Stimulated activated CD8-positive, alpha-beta memory T cell treated with anti-CD3 and anti-CD28 coated beads, Interleukin-4, amount 100 ng/mL, for 24 hours (primary cell): ENCODE data around the gene MAEA.

Experiments used
- DNase-seq: peaks from one replicate; pipeline ENCODE4 v3.0.0-alpha.2; 2020; ENCODE audit warnings: low read depth

Gene MAEA

DNA sequence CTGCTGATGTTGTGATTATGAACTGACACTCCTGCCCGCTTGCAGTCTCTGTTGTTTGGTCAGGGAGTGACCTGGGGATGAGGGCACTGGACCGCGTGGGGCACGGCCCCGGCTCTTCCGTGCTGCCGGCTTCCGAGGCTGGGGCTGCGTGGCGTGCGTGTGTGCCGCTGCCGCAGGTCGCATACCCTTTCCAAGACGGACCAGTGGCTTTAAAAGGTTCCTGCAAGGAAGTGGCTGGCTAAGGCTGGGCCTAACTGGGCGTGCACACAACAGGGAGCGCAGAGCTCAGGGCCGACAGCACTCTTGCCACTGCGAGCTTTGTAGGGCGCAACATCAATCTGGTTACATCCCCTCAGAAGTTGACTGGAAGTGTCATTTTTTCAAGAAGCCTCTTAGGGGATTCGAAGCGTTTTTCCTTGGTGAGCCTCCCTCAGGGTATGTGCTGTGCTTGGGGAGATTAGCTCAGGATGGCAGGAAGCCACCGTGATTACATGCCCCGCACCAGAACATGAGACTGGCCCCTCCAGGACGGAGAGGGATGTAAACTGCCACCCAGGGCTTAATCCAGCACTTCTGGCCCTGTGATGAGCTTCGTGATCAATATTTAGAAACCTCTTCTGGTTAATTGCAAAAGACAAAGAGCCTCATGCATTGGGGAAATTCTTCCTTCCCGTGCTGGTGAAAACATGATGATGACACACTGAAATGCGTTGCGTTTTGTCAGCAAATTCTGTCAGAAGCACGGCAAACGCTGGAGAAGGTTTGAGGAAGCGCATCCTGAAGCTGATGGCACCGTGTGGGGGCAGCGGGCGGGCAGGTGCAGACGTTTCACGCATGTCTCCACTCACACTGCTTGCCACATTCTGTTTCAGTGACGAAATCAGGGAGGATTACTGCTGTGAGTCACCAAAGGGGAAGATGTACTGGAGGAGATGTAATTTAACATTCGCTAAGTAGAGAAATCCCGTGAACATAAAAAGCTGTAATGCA, 11.1 kb downstream of the MAEA start:
- DNase-seq = no peak

DNA sequence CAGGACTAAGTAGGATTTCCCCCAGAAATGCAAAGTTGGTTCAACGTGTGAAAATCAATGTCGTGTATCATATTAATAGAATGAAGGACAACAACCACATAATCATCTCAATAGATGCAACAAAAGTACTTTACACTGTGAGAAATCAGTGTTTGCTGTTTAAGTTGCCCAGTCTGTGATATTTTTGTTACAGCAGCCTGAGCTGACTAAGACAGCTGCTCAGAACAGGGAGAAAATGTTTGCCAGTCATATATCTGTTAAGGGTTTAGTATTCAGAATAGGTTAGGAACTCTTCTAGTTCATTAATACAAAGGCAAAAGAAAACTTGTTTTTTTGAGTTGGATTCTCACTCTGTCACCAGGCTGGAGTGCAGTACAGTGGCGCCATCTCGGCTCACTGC, 12.5 kb downstream of the MAEA start:
- no peak for DNase-seq

- no peak for DNase-seq
These were observed 15.6 kb downstream of the MAEA start for GRCh38 chr4:1305261-1305711.

DNA sequence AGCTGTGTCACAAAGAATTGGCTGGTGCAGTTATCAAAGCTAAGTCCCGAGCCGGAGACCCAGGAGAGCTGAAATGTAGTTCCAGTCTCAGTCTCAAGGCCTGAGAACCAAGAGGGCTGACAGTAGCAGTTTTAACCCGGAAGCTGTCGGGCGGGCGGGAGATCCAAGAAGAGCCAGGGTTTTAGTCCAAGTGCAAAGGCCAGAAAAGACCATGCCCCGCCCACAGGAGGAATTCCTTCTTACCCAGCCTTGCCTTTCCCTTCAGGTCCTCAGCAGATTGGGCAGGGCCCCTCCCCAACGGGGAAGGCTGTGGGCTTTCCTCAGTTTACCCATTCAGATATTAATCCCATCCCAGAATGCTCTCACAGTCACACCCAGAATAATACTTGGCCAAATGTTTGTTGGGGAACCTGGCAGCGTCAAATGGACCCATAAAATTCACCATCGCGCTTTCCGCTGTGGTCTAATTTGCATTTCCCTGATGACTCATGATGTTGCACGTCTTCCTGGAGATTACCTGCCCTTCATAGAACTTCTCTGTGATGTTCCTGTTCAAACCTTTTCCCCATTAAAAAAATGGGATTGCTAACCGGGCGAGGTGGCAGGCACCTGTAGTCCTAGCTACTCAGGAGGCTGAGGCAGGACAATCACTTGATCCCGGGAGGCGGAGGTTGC, 16.2 kb downstream of the MAEA start:
- DNase-seq = no peak

DNA sequence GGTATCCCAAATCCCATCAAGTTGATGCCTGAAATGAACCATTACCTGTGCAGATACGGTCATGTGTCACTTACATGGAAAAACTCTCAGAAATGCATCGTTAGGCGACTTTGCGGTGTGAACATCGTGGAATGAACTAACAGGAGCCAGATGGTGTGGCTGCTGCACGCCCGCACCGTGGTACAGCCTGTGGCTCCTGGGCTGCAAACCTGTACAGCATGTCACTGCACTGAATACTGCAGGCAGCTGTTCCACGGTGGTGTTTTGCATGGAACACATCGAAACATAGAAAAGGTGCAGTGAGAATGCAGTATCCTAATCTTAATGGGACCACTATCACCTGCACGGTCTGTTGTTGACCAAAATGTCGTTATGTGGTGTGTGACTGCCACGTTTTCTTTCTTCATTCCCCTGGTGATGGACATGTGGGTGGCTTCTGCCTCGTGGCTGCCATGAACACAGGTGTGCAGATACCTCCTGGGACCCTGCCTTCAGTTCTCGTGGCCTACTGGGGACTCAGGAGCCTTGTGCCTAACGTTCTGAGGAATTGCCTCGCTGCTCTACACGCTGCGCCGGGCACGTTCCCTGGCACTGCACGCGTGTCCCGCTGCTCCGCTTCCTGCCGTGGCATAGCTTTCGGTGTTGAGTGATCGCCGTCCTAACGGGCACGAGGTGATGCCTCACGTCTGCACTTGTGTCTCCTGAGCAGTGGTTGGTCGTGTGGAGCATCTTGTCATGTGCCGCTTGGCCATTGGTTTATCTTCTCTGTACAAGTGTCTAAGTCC, 18.5 kb downstream of the MAEA start:
- no peak for DNase-seq

DNA sequence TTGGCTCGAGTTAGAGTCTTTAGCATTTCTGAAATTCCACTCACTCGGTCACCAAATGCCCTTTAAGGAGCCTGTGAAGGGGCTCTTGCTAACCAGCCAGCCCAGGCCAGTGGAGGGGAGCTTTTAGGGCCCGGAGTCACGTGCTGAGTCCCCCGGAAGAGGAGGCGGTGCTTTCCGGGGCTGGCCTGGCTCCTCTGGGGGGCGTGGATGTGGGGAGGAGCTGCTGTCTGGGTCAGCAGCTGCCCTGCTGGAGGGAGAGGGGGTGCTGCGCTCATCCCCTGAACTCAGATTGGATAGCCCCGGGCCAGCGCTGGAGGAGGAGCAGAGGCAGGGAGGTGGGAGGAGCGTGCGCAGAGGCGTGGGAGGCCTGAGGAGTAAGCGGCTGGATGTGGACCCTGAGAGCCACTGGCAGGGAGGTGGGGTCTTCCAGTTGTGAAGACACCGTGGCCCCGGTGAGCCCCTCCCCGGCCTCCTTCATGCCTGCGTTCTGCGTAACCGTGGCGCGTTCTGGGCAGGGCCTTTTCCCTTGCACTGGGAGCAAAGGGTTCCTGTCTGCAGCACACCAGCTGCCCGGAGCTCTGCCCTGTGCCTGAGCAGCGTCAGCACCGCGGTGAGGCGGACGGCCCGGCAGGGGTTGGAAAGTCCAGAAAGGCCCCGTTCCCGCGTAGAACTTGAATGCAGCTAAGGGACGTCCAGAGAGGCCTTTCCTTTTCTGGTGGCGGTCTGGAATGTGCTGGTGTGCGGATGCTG, 19.7 kb downstream of the MAEA start:
- peak; percentile 55 for DNase-seq

- DNase-seq = no peak
These were observed 20.5 kb downstream of the MAEA start for GRCh38 chr4:1310031-1310795.

DNA sequence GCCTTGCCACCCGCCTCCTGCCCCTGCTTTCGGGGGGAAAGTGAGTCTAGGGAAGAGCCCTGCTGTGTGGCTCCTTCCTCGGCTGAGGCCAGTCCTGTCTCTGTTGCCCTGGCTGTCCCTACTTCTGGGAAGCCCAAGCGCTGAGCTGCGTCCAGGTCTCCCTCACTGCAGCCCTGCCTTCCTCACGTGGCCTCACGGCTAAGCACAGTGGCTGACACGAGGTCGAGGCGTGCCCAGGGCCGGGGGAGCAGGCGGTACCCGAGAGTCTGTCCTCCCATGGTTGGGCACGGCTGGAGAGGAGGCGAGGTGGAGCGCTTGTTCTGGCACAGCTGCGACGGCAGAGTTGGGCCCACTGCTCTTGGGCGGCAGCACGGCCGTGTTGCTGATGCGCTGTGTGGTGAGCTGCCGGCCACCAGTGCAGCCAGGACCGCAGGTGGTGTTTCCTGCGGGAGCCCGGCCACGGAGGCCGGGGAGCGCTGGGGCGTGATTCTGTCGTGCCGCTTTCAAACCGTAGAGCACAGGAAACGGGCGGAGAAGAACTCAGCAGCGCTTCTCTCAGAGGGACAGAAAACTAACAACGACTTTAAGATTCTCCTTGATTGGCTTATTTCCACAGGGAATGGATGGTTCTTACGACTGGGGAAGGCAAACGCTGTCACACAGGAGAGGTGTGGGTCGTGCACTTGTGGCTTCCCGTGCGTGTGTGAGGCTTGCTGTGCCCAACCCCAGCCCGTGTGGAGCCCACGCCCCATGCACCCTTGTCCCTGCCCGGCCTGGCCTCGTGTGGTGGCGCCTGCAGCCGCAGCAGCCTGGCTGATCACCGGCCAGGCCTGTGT, 21.3 kb downstream of the MAEA start:
- DNase-seq = no peak

GRCh38 chr4:1312821-1313640, 23.3 kb downstream of the MAEA start:
- no peak for DNase-seq

DNA sequence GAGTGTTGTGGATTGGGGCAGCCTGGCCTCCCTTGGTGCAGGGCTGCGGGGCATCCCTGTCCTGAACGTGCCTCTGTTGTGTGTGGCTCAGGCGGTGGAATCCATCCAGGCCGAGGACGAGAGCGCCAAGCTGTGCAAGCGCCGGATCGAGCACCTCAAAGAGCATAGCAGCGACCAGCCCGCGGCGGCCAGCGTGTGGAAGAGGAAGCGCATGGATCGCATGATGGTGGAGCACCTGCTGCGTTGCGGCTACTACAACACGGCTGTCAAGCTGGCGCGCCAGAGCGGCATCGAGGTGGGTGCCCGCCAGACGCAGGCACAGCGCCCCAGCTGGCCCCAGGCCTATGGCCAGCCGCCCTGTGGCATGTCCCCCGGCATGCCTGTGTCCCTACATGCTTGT, 25.6 kb downstream of the MAEA start:
- no peak for DNase-seq

- DNase-seq = no peak
These were observed 26.3 kb downstream of the MAEA start for GRCh38 chr4:1315836-1316536.

GRCh38 chr4:1316537-1317168, 27.0 kb downstream of the MAEA start:
- no peak for DNase-seq

GRCh38 chr4:1317177-1318045, 27.7 kb downstream of the MAEA start:
- DNase-seq = no peak

GRCh38 chr4:1318046-1318375, 28.3 kb downstream of the MAEA start:
- no peak for DNase-seq

GRCh38 chr4:1318488-1319213, 29.0 kb downstream of the MAEA start:
- DNase-seq = peak; percentile 25

GRCh38 chr4:1321486-1321885, 31.8 kb downstream of the MAEA start:
- no peak for DNase-seq
